HepG2 (cell line): ENCODE data around the gene TNXB. TPM values are rescaled to one million over a fixed set of nuclear protein-coding genes. Genes with fewer than 3 reads are reported as not detected.
A peak's percentile ranks its signal among the peaks of the same experiment; 100 is the strongest.

ENCODE experiments used
- NCOR1 ChIP-seq: fragments of 200-600 bp; sonication (generic); IDR thresholded peaks from 2 replicates; pipeline ENCODE4 v1.7.0; 2017; ENCODE audit warnings: antibody characterized with exemption, low read length, borderline replicate concordance
- SAFB2 ChIP-seq: sonication (generic); formaldehyde crosslinking; IDR thresholded peaks from 2 replicates; pipeline ENCODE4 v1.5.1; 2020; ENCODE audit warnings: missing genetic modification reagents, low read depth, mild to moderate bottlenecking, borderline replicate concordance
- SALL2 ChIP-seq: sonication (generic); formaldehyde crosslinking; IDR thresholded peaks from 2 replicates; pipeline ENCODE4 v1.8.1; 2023; ENCODE audit warnings: mild to moderate bottlenecking, missing genetic modification reagents, inconsistent platforms
- ZBTB21 ChIP-seq: sonication (generic); formaldehyde crosslinking; IDR thresholded peaks from 2 replicates; pipeline ENCODE4 v1.4.0; 2020; ENCODE audit warnings: missing genetic modification reagents
- ZKSCAN8 ChIP-seq: IDR thresholded peaks from 2 replicates; pipeline ENCODE4 v1.6.1; 2016; ENCODE audit warnings: borderline replicate concordance, missing genetic modification reagents, missing compliant biosample characterization
- ZNF558 ChIP-seq: sonication (generic); formaldehyde crosslinking; IDR thresholded peaks from 2 replicates; pipeline ENCODE4 v1.9.0; 2022; ENCODE audit warnings: mild to moderate bottlenecking, missing genetic modification reagents, borderline replicate concordance
- ZSCAN25 ChIP-seq: sonication (generic); formaldehyde crosslinking; IDR thresholded peaks from 2 replicates; pipeline ENCODE4 v1.8.0; 2022; ENCODE audit warnings: mild to moderate bottlenecking, missing genetic modification reagents
- polyA plus RNA-seq, 8 experiments: library from polyadenylated mRNA; depleted of rRNA in 3 of 8; stranded (reverse) in 7 of 8; unstranded in 1 of 8; fragments of >200 nt; fragmentation: Illumina TruSeq in 4 of 8; extraction: Trizol in 4 of 8; gene quantifications; 2 replicates each; pipeline versions ENCODE4 v1.2.1 to v1.2.3, GENCODE V29; 2011 to 2016; ENCODE audit warnings: low read depth in 4 of 8, missing spikeins in 1 of 8, mixed read lengths in 1 of 8; ENCODE audit not compliant: insufficient read depth in 1 of 8
- total RNA-seq, 5 experiments: library from RNA; depleted of rRNA; stranded (reverse); fragments of >200 nt; fragmentation: Illumina TruSeq; extraction: Trizol; gene quantifications; 2 replicates each; pipeline ENCODE4 v1.2.3, GENCODE V29; 2016; ENCODE audit warnings: low read depth in 1 of 5
- TF ChIP-seq, protein P1 (sequence below): sonication (generic); formaldehyde crosslinking; IDR thresholded peaks from one replicate; pipeline ENCODE4 v1.5.1; 2020; ENCODE audit warnings: mild to moderate bottlenecking, missing genetic modification reagents; ENCODE audit errors: not compliant biosample characterization
- TF ChIP-seq, protein P2 (sequence below): sonication (generic); formaldehyde crosslinking; IDR thresholded peaks from 2 replicates; pipeline ENCODE4 v1.4.0; 2020; ENCODE audit warnings: mild to moderate bottlenecking, missing genetic modification reagents
- TF ChIP-seq, protein P3 (sequence below): IDR thresholded peaks from 2 replicates; pipeline ENCODE4 v1.6.1; 2018; ENCODE audit warnings: missing genetic modification reagents, mild to moderate bottlenecking, missing compliant biosample characterization
- TF ChIP-seq, protein P4 (sequence below): sonication (generic); formaldehyde crosslinking; IDR thresholded peaks from 2 replicates; pipeline ENCODE4 v1.4.0; 2020; ENCODE audit warnings: missing genetic modification reagents, borderline replicate concordance

The TNXB gene
- total and polyA plus RNA-seq, 2 of the 13 experiments (the other 11 are each of a cell fraction or from before 2014, with no cell fraction given) = 1.6 to 2.7 TPM

DNA sequence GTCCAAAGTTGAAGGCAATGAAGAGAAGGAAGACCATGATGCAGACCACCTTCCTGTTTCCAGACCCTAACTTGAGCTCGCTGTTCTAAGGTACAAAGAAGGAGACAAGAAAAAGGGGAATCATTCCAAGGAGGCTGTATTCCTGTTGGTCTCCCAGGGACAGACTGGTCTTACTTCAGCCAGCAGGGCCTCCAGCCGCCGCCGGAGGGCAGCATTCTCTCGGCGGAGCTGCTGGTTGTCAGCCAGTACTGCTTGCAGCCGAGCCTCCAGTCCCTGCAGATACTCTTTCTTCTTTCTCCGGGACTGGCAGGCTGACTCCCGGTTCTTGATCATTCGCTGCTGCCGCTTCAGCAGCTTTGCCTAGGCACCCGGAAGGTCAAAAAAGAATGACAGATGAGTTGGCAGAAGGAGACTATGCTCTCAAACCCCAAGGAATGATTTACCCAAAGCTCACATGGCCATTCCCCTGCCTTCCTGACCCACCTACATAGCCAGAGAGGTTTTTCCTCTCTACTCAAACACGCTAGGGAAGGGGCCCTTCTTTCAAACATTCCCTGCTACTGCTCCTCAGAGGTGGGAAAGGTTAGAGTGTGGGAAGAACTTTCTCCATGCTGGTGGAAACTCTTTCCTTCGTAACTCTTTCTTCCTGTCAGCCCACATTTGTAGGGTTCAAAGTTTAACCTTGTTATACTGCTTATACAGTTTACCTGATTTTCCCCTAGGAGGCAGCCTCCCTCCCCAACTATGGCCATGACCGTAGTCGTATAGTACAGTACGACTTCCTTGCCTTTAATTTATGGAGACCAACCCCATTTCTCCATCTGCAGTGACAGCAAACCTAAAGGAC is 9.9 kb upstream of the TNXB start (continued):
- TF ChIP-seq, protein P1, sequence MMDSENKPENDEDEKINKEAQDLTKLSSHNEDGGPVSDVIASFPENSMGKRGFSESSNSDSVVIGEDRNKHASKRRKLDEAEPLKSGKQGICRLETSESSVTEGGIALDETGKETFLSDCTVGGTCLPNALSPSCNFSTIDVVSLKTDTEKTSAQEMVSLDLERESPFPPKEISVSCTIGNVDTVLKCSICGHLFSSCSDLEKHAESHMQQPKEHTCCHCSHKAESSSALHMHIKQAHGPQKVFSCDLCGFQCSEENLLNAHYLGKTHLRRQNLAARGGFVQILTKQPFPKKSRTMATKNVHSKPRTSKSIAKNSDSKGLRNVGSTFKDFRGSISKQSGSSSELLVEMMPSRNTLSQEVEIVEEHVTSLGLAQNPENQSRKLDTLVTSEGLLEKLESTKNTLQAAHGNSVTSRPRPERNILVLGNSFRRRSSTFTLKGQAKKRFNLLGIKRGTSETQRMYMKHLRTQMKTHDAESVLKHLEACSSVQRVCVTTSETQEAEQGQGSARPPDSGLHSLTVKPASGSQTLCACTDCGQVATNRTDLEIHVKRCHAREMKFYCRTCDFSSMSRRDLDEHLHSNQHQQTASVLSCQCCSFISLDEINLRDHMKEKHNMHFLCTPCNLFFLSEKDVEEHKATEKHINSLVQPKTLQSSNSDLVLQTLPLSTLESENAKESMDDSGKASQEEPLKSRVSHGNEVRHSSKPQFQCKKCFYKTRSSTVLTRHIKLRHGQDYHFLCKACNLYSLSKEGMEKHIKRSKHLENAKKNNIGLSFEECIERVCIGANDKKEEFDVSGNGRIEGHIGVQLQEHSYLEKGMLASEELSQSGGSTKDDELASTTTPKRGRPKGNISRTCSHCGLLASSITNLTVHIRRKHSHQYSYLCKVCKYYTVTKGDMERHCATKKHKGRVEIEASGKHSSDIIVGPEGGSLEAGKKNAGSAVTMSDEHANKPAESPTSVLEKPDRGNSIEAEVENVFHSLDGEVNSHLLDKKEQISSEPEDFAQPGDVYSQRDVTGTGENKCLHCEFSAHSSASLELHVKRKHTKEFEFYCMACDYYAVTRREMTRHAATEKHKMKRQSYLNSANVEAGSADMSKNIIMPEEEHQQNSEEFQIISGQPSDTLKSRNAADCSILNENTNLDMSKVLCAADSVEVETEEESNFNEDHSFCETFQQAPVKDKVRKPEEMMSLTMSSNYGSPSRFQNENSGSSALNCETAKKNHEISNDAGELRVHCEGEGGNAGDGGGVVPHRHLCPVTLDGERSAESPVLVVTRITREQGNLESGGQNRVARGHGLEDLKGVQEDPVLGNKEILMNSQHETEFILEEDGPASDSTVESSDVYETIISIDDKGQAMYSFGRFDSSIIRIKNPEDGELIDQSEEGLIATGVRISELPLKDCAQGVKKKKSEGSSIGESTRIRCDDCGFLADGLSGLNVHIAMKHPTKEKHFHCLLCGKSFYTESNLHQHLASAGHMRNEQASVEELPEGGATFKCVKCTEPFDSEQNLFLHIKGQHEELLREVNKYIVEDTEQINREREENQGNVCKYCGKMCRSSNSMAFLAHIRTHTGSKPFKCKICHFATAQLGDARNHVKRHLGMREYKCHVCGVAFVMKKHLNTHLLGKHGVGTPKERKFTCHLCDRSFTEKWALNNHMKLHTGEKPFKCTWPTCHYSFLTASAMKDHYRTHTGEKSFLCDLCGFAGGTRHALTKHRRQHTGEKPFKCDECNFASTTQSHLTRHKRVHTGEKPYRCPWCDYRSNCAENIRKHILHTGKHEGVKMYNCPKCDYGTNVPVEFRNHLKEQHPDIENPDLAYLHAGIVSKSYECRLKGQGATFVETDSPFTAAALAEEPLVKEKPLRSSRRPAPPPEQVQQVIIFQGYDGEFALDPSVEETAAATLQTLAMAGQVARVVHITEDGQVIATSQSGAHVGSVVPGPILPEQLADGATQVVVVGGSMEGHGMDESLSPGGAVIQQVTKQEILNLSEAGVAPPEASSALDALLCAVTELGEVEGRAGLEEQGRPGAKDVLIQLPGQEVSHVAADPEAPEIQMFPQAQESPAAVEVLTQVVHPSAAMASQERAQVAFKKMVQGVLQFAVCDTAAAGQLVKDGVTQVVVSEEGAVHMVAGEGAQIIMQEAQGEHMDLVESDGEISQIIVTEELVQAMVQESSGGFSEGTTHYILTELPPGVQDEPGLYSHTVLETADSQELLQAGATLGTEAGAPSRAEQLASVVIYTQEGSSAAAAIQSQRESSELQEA (CRISPR knock-in tag) = peak; percentile 42
- TF ChIP-seq ZBTB21 (CRISPR knock-in tag) = peak; percentile 17; the same call in 1 of the 2 replicates
- no peak for TF ChIP-seq ZNF558
- TF ChIP-seq, protein P2, sequence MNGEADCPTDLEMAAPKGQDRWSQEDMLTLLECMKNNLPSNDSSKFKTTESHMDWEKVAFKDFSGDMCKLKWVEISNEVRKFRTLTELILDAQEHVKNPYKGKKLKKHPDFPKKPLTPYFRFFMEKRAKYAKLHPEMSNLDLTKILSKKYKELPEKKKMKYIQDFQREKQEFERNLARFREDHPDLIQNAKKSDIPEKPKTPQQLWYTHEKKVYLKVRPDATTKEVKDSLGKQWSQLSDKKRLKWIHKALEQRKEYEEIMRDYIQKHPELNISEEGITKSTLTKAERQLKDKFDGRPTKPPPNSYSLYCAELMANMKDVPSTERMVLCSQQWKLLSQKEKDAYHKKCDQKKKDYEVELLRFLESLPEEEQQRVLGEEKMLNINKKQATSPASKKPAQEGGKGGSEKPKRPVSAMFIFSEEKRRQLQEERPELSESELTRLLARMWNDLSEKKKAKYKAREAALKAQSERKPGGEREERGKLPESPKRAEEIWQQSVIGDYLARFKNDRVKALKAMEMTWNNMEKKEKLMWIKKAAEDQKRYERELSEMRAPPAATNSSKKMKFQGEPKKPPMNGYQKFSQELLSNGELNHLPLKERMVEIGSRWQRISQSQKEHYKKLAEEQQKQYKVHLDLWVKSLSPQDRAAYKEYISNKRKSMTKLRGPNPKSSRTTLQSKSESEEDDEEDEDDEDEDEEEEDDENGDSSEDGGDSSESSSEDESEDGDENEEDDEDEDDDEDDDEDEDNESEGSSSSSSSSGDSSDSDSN (CRISPR knock-in tag) = peak; percentile 55; the same call in 1 of the 2 replicates
- peak; percentile 65; the same call in 1 of the 2 replicates for TF ChIP-seq ZSCAN25 (CRISPR knock-in tag)
- peak; percentile 69; the same call in 1 of the 2 replicates for TF ChIP-seq SALL2 (CRISPR knock-in tag)
- TF ChIP-seq NCOR1 = peak; percentile 88
- TF ChIP-seq SAFB2 (CRISPR knock-in tag) = peak; percentile 30; the same call in 1 of the 2 replicates
- 0 out of 2 replicates have a peak, but pooled peaks have one; percentile 46 for TF ChIP-seq ZKSCAN8 (CRISPR knock-in tag)
- TF ChIP-seq, protein P3, sequence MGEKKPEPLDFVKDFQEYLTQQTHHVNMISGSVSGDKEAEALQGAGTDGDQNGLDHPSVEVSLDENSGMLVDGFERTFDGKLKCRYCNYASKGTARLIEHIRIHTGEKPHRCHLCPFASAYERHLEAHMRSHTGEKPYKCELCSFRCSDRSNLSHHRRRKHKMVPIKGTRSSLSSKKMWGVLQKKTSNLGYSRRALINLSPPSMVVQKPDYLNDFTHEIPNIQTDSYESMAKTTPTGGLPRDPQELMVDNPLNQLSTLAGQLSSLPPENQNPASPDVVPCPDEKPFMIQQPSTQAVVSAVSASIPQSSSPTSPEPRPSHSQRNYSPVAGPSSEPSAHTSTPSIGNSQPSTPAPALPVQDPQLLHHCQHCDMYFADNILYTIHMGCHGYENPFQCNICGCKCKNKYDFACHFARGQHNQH (CRISPR knock-in tag) = peak; percentile 72
- TF ChIP-seq, protein P4, sequence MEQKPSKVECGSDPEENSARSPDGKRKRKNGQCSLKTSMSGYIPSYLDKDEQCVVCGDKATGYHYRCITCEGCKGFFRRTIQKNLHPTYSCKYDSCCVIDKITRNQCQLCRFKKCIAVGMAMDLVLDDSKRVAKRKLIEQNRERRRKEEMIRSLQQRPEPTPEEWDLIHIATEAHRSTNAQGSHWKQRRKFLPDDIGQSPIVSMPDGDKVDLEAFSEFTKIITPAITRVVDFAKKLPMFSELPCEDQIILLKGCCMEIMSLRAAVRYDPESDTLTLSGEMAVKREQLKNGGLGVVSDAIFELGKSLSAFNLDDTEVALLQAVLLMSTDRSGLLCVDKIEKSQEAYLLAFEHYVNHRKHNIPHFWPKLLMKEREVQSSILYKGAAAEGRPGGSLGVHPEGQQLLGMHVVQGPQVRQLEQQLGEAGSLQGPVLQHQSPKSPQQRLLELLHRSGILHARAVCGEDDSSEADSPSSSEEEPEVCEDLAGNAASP (CRISPR knock-in tag) = peak; percentile 32; the same call in 1 of the 2 replicates
